Measurements from ENCODE around the gene ASNS.

DNA sequence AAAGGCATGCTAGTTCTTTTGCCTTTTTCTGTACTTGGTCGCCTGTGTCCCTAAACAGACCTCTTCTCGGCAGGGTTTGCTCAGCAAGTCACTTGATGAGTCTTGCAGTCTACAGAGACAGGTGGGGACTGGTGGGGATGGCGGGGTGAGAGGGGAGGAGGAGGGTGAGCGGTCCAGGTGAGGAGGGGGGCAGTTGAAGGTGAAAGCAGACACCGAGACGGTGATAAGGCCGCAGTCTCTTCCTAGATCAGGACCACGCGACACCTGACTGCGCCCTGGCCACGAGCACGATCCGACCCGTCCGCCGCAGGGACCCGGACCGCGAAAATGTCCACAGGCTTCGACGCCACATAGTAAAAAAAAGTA, 566 bp downstream of the ASNS start:
- TF ChIP-seq, protein P1, sequence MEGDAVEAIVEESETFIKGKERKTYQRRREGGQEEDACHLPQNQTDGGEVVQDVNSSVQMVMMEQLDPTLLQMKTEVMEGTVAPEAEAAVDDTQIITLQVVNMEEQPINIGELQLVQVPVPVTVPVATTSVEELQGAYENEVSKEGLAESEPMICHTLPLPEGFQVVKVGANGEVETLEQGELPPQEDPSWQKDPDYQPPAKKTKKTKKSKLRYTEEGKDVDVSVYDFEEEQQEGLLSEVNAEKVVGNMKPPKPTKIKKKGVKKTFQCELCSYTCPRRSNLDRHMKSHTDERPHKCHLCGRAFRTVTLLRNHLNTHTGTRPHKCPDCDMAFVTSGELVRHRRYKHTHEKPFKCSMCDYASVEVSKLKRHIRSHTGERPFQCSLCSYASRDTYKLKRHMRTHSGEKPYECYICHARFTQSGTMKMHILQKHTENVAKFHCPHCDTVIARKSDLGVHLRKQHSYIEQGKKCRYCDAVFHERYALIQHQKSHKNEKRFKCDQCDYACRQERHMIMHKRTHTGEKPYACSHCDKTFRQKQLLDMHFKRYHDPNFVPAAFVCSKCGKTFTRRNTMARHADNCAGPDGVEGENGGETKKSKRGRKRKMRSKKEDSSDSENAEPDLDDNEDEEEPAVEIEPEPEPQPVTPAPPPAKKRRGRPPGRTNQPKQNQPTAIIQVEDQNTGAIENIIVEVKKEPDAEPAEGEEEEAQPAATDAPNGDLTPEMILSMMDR (conservative IDR thresholded peaks at IDR 0.05; ENCODE audit: low read length) = no peak
- TF ChIP-seq EZH2phosphoT487 (IDR thresholded peaks at IDR 0.05; ENCODE audit: borderline replicate concordance) = no peak

Measured in Loucy (cell line).